Uterus (tissue), 4 donors: ENCODE measurements around the gene RFX1. TPM values are rescaled to one million over a fixed set of nuclear protein-coding genes. Genes with fewer than 3 reads are reported as not detected.

Experiments
- DNase-seq, 2 donors: peaks; one replicate each; pipeline ENCODE4 v3.0.0-alpha.2; 2019 to 2020
- H3K27ac ChIP-seq, 2 donors: fragments of 200-600 bp; sonication (generic); 1 replicate in 1 of 2; 2 replicates in 1 of 2; pipeline ENCODE4 v1.5.1; 2016 to 2018
- H3K27me3 ChIP-seq, 2 donors: fragments of 200-600 bp; sonication (generic); one replicate each; pipeline ENCODE4 v1.5.1; 2018 to 2019; ENCODE audit warnings: control low read depth in 1 of 2
- H3K36me3 ChIP-seq, 2 donors: fragments of 200-600 bp; sonication (generic); one replicate each; pipeline ENCODE4 v1.5.1; 2019; ENCODE audit warnings: control low read depth in 1 of 2
- H3K4me1 ChIP-seq, 2 donors: fragments of 200-600 bp; sonication (generic); one replicate each; pipeline ENCODE4 v1.5.1; 2018 to 2019; ENCODE audit warnings: control low read depth in 1 of 2
- H3K4me3 ChIP-seq, 2 donors: fragments of 200-600 bp; sonication (generic); 1 replicate in 1 of 2; 2 replicates in 1 of 2; pipeline ENCODE4 v1.5.1; 2018 to 2019; ENCODE audit warnings: mild to moderate bottlenecking in 1 of 2
- H3K9me3 ChIP-seq, 2 donors: fragments of 200-600 bp; sonication (generic); one replicate each; pipeline ENCODE4 v1.5.1; 2019; ENCODE audit warnings: control low read depth in 1 of 2
- POLR2A ChIP-seq, 2 donors: fragments of 450-650 bp; IDR thresholded peaks; one replicate each; pipeline ENCODE4 v1.6.1; 2016; ENCODE audit warnings: antibody characterized with exemption in 2 of 2, mild to moderate bottlenecking in 1 of 2, moderate library complexity in 1 of 2
- intact Hi-C: fragments of 100-400 bp; cut with DNase I; formaldehyde crosslinking; loops from one replicate; pipeline ENCODE4 v1.15.1; 2023; ENCODE audit warnings: low total_unique reads
- total RNA-seq, 4 donors: library from RNA; depleted of rRNA in 3 of 4; stranded (reverse); fragments of >200 nt in 3 of 4; gene quantifications; one replicate each; pipeline versions ENCODE4 v1.1.0 to v1.2.4, GENCODE V29; 2014 to 2023
- TF ChIP-seq, protein P1 (sequence below), 4 experiments: fragments of 200-600 bp in 2 of 4; fragments of 450-650 bp in 2 of 4; sonication (generic) in 2 of 4; IDR thresholded peaks; one replicate each; pipeline ENCODE4 v1.5.1; 2016 to 2019; ENCODE audit warnings: antibody characterized with exemption in 4 of 4, mild to moderate bottlenecking in 2 of 4, moderate library complexity in 1 of 4
- donor health status: DM: yes; HTN: yes; CAD: no.

RFX1 gene
- total RNA-seq, 4 donors from 2014 or later: 0.26 to 14.1 (median 4.1) TPM

- no peak for DNase-seq
- Histone ChIP-seq H3K27ac (no peak overlapping the region), H3K36me3 (no peaks in the 10 kb centered on the region), H3K27me3 (no peaks in the 10 kb centered on the region), H3K9me3 (no peaks in the 10 kb centered on the region), H3K4me3 (no peak overlapping the region), H3K4me1 (peaks cover 0 to 6% of the 10 kb centered on the region in 2 donors)
- intact Hi-C loops: no loop called here
- TF ChIP-seq, protein P1, sequence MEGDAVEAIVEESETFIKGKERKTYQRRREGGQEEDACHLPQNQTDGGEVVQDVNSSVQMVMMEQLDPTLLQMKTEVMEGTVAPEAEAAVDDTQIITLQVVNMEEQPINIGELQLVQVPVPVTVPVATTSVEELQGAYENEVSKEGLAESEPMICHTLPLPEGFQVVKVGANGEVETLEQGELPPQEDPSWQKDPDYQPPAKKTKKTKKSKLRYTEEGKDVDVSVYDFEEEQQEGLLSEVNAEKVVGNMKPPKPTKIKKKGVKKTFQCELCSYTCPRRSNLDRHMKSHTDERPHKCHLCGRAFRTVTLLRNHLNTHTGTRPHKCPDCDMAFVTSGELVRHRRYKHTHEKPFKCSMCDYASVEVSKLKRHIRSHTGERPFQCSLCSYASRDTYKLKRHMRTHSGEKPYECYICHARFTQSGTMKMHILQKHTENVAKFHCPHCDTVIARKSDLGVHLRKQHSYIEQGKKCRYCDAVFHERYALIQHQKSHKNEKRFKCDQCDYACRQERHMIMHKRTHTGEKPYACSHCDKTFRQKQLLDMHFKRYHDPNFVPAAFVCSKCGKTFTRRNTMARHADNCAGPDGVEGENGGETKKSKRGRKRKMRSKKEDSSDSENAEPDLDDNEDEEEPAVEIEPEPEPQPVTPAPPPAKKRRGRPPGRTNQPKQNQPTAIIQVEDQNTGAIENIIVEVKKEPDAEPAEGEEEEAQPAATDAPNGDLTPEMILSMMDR (IDR thresholded peaks at IDR 0.05): no peak
- no peak for TF ChIP-seq POLR2A (IDR thresholded peaks at IDR 0.05)
Observed at GRCh38 chr19:13983213-13983889, 22.8 kb downstream of the RFX1 start.

DNA sequence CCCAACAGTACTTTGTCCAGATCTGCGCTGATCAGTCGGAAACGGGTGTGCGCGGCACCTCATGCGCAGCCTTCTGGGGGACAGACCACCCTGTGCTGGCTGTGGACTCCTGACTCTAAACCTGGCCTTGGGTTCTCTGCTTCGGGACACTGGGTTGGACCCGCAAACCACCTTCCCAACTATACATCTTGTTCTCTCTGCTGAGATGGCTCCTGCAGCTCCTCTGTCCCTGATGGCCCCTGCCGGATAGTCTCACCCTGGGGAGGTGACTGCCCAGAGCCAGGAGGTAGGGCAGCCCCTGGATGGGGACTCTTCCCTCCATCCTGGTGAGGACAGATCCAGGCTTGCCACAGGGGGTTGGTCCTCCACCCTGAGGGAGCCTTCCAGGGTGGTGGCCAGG lies 23.3 kb downstream of the RFX1 start:
- H3K36me3 ChIP-seq: no peaks in the 10 kb centered on the region
- no peak overlapping the region for H3K27ac ChIP-seq
- H3K27me3 ChIP-seq: no peaks in the 10 kb centered on the region
- H3K4me3 ChIP-seq: no peak overlapping the region
- TF ChIP-seq POLR2A (IDR thresholded peaks at IDR 0.05): no peak
- TF ChIP-seq, protein P1 (IDR thresholded peaks at IDR 0.05): no peak
- peaks cover 0 to 6% of the 10 kb centered on the region in 2 donors for H3K4me1 ChIP-seq
- DNase-seq: no peak
- intact Hi-C loops: no loop called here
- no peaks in the 10 kb centered on the region for H3K9me3 ChIP-seq

- intact Hi-C loops: no loop called here
- TF ChIP-seq, protein P1 (IDR thresholded peaks at IDR 0.05): no peak
- no peak for TF ChIP-seq POLR2A (IDR thresholded peaks at IDR 0.05)
- H3K4me1 ChIP-seq: peaks cover 0 to 6% of the 10 kb centered on the region in 2 donors
- no peak overlapping the region for H3K4me3 ChIP-seq
- no peaks in the 10 kb centered on the region for H3K27me3 ChIP-seq
- no peak overlapping the region for H3K27ac ChIP-seq
- DNase-seq: no peak
- H3K36me3 ChIP-seq: no peaks in the 10 kb centered on the region
- no peaks in the 10 kb centered on the region for H3K9me3 ChIP-seq
Observed at GRCh38 chr19:13981988-13982501, 24.1 kb downstream of the RFX1 start.

DNA sequence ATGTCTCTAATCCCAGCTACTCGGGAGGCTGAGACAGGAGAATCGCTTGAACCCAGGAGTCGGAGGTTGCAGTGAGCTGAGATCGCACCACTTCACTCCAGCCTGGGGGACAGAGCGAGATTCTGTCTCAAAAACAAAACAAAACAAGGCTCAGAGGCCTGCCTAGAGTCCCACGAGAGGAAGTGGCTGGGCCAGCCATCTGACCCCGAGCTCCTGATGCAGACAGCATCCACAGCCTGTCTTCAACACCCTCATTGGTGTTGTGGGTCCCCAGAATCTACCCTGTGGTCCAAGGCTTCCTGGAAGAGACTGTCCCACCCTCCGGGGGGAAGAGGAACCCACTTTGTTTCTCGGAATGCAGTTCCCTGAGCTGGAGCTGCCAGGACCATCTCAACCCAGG lies 24.7 kb downstream of the RFX1 start:
- intact Hi-C loops: no loop called here
- peaks cover 0 to 6% of the 10 kb centered on the region in 2 donors for H3K4me1 ChIP-seq
- no peak overlapping the region for H3K27ac ChIP-seq
- no peaks in the 10 kb centered on the region for H3K9me3 ChIP-seq
- no peaks in the 10 kb centered on the region for H3K36me3 ChIP-seq
- no peak for DNase-seq
- no peaks in the 10 kb centered on the region for H3K27me3 ChIP-seq
- TF ChIP-seq, protein P1 (IDR thresholded peaks at IDR 0.05): no peak
- TF ChIP-seq POLR2A (IDR thresholded peaks at IDR 0.05): no peak
- no peak overlapping the region for H3K4me3 ChIP-seq

GRCh38 chr19:13981021-13981420 lies 25.1 kb downstream of the RFX1 start:
- Histone ChIP-seq H3K36me3 (no peaks in the 10 kb centered on the region), H3K9me3 (no peaks in the 10 kb centered on the region), H3K4me3 (no peak overlapping the region), H3K27me3 (no peaks in the 10 kb centered on the region), H3K4me1 (peaks cover 0 to 6% of the 10 kb centered on the region in 2 donors), H3K27ac (no peak overlapping the region)
- intact Hi-C loops: no loop called here
- DNase-seq: no peak
- TF ChIP-seq POLR2A (IDR thresholded peaks at IDR 0.05): no peak
- TF ChIP-seq, protein P1 (IDR thresholded peaks at IDR 0.05): no peak
